ENCODE data around the gene LMO4.

Gene LMO4

GRCh38 chr1:87338566-87338965 lies 9.9 kb downstream of the LMO4 start:
- TF ChIP-seq CTCF (IDR thresholded peaks at IDR 0.05; ENCODE audit: low read depth, low read length, missing control alignments): no peak
- no peak for DNase-seq (ENCODE audit: extremely low read depth, low read depth)
- no peak overlapping the region for H3K4me3 ChIP-seq (replicated peaks; ENCODE audit: low read depth, low read length)

- no peak for DNase-seq (ENCODE audit: extremely low read depth, low read depth)
- no peak for TF ChIP-seq CTCF (IDR thresholded peaks at IDR 0.05; ENCODE audit: low read depth, low read length, missing control alignments)
- H3K4me3 ChIP-seq (replicated peaks; ENCODE audit: low read depth, low read length): no peak overlapping the region
These were observed 15.6 kb downstream of the LMO4 start for GRCh38 chr1:87344231-87344630.

- DNase-seq (ENCODE audit: extremely low read depth, low read depth): no peak
- no peak overlapping the region for H3K4me3 ChIP-seq (replicated peaks; ENCODE audit: low read depth, low read length)
- TF ChIP-seq CTCF (IDR thresholded peaks at IDR 0.05; ENCODE audit: low read depth, low read length, missing control alignments): no peak
These were observed 17.6 kb downstream of the LMO4 start for GRCh38 chr1:87346130-87346814.

GRCh38 chr1:87348341-87349019 lies 19.8 kb downstream of the LMO4 start:
- H3K4me3 ChIP-seq (replicated peaks; ENCODE audit: low read depth, low read length): no peak overlapping the region
- no peak for TF ChIP-seq CTCF (IDR thresholded peaks at IDR 0.05; ENCODE audit: low read depth, low read length, missing control alignments)

GRCh38 chr1:87349036-87349435 lies 20.4 kb downstream of the LMO4 start:
- H3K4me3 ChIP-seq (replicated peaks; ENCODE audit: low read depth, low read length): no peak overlapping the region
- TF ChIP-seq CTCF (IDR thresholded peaks at IDR 0.05; ENCODE audit: low read depth, low read length, missing control alignments): no peak
- no peak for DNase-seq (ENCODE audit: extremely low read depth, low read depth)

More at GRCh38 chr1:87348341-87349019, 19.8 kb downstream of the LMO4 start:
- DNase-seq (ENCODE audit: extremely low read depth, low read depth): no peak

GRCh38 chr1:87355894-87356293 lies 27.2 kb downstream of the LMO4 start:
- TF ChIP-seq CTCF (IDR thresholded peaks at IDR 0.05; ENCODE audit: low read depth, low read length, missing control alignments): no peak
- DNase-seq (ENCODE audit: extremely low read depth, low read depth): no peak
- H3K4me3 ChIP-seq (replicated peaks; ENCODE audit: low read depth, low read length): no peak overlapping the region

Measured in HFF-Myc (cell line).